Effector memory CD4-positive, alpha-beta T cell (primary cell): Measurements from ENCODE around the gene SNRPB.
A peak's percentile ranks its signal among the peaks of the same experiment; 100 is the strongest.
"Not testable (repeated sequence)": the region's sequence is repeated elsewhere in the genome, so short reads cannot be mapped to it uniquely, and the experiment has no call there.

Experiments used
- DNase-seq, 3 donors: peaks; one replicate each; pipeline ENCODE4 v3.0.0-alpha.2; 2020
- H3K27ac ChIP-seq: 2 replicates; pipeline ENCODE4 v1.7.0; 2013; ENCODE audit warnings: mild to moderate bottlenecking, low read length, moderate library complexity; ENCODE audit not compliant: insufficient read depth, poor library complexity, severe bottlenecking
- H3K27me3 ChIP-seq: replicated peaks from 2 replicates; pipeline ENCODE4 v1.7.0; 2013; ENCODE audit warnings: mild to moderate bottlenecking, low read length; ENCODE audit not compliant: insufficient read depth, control insufficient read depth, poor library complexity, severe bottlenecking
- H3K36me3 ChIP-seq: 2 replicates; pipeline ENCODE4 v1.7.0; 2013; ENCODE audit warnings: mild to moderate bottlenecking, low read length, moderate library complexity; ENCODE audit not compliant: control insufficient read depth, insufficient read depth
- H3K4me1 ChIP-seq: 2 replicates; pipeline ENCODE4 v1.7.0; 2013; ENCODE audit warnings: low read length, mild to moderate bottlenecking; ENCODE audit not compliant: control insufficient read depth, insufficient read depth, poor library complexity, severe bottlenecking
- H3K4me3 ChIP-seq: 2 replicates; pipeline ENCODE4 v1.7.0; 2013; ENCODE audit warnings: low read length, low read depth, mild to moderate bottlenecking; ENCODE audit not compliant: insufficient read depth, poor library complexity, severe bottlenecking
- H3K9me3 ChIP-seq: 2 replicates; pipeline ENCODE4 v1.7.0; 2013; ENCODE audit warnings: mild to moderate bottlenecking, low read length, moderate library complexity; ENCODE audit not compliant: control insufficient read depth

SNRPB gene

DNA sequence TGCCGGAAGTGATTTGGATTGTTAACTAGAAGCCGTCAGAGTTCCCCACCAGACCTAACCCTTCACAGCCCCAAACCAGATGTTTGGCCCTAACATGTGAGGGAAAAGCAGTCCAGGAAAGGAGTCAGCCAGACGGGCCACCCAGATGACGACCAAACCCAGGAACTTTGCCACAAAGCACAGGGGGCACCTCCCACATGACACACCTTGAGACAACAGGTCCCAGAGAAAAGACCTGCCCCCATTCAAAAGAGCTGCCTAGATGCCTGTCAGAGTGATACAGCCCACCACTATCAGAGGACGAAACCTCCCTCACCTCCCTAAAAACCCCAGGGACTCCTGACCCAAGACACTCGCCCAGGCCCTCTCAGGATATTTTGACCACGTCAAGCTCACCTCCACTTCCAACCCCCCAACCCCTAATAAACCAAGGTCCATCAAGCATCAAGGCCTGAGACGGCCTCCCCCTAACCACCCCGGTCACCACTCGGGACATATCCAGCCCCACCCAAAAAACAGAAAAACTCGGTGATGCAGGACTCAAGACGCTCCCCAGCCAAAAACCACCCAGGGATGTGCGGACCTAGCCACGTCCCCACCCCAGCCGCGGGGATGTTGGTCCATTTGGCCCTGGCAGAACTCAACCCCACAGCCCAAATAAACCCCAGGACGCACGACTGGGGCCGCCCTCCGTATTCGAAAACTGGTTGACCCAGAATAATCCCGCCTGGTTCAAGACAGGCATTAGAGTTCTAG is 37.5 kb upstream of the SNRPB start:
- DNase-seq = no peak
- Histone ChIP-seq H3K4me3 (peak overlapping the region; percentile 74), H3K27ac (peak overlapping the region; percentile 72), H3K36me3 (no peaks in the 10 kb centered on the region), H3K9me3 (no peaks in the 10 kb centered on the region), H3K27me3 (no peaks in the 10 kb centered on the region), H3K4me1 (peaks cover 18% of the 10 kb centered on the region)

DNA sequence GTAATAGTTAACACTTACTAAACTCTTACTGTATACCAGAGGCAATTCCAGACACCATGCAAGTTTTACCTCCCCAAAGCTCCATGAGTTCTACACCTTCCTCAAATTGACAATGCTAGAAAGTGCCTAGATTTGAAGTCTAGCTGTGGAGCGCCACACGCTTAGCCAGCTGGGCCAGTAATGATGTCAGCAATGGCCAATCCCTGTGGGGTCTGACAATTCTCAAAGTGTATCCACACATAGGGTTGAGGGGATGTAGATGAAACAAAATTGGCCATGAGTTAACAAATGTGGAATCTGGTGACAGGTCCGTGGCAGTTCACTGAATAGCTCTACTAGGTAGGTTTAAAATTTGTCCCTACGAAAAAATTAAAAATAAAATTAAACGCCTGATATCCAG is 36.9 kb upstream of the SNRPB start:
- DNase-seq = no peak
- H3K27ac ChIP-seq = no peak overlapping the region
- no peak overlapping the region for H3K4me3 ChIP-seq
- no peaks in the 10 kb centered on the region for H3K9me3 ChIP-seq
- no peaks in the 10 kb centered on the region for H3K27me3 ChIP-seq
- no peaks in the 10 kb centered on the region for H3K36me3 ChIP-seq
- peaks cover 18% of the 10 kb centered on the region for H3K4me1 ChIP-seq

DNA sequence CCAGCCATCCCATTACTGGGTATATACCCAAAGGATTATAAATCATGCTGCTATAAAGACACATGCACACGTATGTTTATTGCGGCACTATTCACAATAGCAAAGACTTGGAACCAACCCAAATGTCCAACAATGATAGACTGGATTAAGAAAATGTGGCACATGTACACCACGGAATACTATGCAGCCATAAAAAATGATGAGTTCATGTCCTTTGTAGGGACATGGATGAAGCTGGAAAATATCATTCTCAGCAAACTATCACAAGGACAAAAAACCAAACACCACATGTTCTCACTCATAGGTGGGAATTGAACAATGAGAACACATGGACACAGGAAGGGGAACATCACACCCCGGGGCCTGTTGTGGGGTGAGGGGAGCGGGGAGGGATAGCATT is 35.8 kb upstream of the SNRPB start:
- H3K4me3 ChIP-seq, H3K9me3 ChIP-seq, H3K36me3 ChIP-seq, DNase-seq, H3K27me3 ChIP-seq, H3K27ac ChIP-seq: not testable (repeated sequence)
- H3K4me1 ChIP-seq = peaks cover 18% of the 10 kb centered on the region

DNA sequence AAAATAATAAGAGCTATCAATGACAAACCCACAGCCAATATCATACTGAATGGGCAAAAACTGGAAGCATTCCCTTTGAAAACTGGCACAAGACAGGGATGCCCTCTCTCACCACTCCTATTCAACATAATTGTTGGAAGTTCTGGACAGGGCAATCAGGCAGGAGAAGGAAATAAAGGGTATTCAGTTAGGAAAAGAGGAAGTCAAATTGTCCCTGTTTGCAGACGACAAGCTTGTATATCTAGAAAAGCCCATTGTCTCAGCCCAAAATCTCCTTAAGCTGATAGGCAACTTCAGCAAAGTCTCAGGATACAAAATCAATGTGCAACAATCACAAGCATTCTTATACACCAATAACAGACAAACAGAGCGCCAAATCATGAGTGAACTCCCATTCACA is 34.2 kb upstream of the SNRPB start:
- not testable (repeated sequence) for H3K27me3 ChIP-seq, DNase-seq, H3K27ac ChIP-seq, H3K36me3 ChIP-seq, H3K9me3 ChIP-seq, H3K4me3 ChIP-seq
- peaks cover 18% of the 10 kb centered on the region for H3K4me1 ChIP-seq

GRCh38 chr20:2502808-2503384 is 32.3 kb upstream of the SNRPB start:
- peaks cover 10% of the 10 kb centered on the region for H3K36me3 ChIP-seq
- H3K27ac ChIP-seq, H3K4me3 ChIP-seq, H3K4me1 ChIP-seq, H3K27me3 ChIP-seq, DNase-seq, H3K9me3 ChIP-seq: not testable (repeated sequence)

- no peaks in the 10 kb centered on the region for H3K9me3 ChIP-seq
- no peak for DNase-seq
- peaks cover 49% of the 10 kb centered on the region for H3K36me3 ChIP-seq
- H3K4me1 ChIP-seq = no peaks in the 10 kb centered on the region
- no peaks in the 10 kb centered on the region for H3K27me3 ChIP-seq
- no peak overlapping the region for H3K27ac ChIP-seq
- H3K4me3 ChIP-seq = no peak overlapping the region
Observed at GRCh38 chr20:2485661-2486060, 15.1 kb upstream of the SNRPB start.

DNA sequence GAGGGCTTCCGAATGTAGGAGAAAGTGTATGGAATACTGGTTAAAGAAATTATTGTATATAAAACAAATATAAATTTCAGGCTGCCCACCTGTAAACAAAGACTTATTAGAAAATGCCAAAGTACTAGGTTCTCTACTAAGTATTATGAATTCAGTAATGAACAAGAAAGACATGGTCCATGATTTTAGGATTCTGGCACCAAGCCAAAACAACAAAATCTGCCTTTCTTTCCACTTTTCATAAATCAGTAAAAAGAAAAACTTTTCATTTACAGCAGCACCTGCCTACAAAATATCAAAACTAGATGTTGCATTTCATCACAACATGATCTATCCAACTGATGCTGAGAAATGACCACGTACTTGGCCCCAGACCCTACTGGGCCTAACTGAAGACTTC is 14.5 kb upstream of the SNRPB start:
- Histone ChIP-seq H3K27ac (no peak overlapping the region), H3K9me3 (no peaks in the 10 kb centered on the region), H3K27me3 (no peaks in the 10 kb centered on the region), H3K36me3 (peaks cover 43% of the 10 kb centered on the region), H3K4me3 (no peak overlapping the region), H3K4me1 (no peaks in the 10 kb centered on the region)
- DNase-seq = no peak

GRCh38 chr20:2483504-2483903 is 12.9 kb upstream of the SNRPB start:
- peaks cover 37% of the 10 kb centered on the region for H3K36me3 ChIP-seq
- no peaks in the 10 kb centered on the region for H3K27me3 ChIP-seq
- no peak overlapping the region for H3K27ac ChIP-seq
- no peaks in the 10 kb centered on the region for H3K9me3 ChIP-seq
- DNase-seq = no peak
- no peaks in the 10 kb centered on the region for H3K4me1 ChIP-seq
- no peak overlapping the region for H3K4me3 ChIP-seq

DNA sequence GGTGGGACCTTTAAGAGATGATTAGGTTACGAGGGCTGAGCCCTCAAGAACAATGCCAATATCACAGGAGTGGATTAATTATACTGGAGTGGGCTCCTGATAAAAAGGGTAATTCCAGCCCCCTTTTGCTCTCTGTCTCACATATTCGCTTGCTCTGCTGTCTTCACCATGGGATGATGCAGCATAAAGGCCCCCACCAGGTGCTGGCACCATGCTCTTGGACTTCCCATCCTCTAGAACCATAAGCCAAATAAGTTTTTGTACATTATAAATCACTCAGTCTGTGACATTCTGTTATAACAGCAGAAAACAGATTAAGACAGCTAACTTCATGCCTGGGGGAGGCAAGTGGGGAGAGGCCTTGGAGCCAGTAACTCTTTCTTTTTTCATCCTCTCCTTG is 9.8 kb upstream of the SNRPB start:
- Histone ChIP-seq H3K27ac (no peak overlapping the region), H3K9me3 (no peaks in the 10 kb centered on the region), H3K36me3 (peaks cover 24% of the 10 kb centered on the region), H3K4me3 (no peak overlapping the region), H3K27me3 (no peaks in the 10 kb centered on the region), H3K4me1 (no peaks in the 10 kb centered on the region)
- no peak for DNase-seq

- Histone ChIP-seq H3K27ac (no peak overlapping the region), H3K9me3 (no peaks in the 10 kb centered on the region), H3K36me3 (peaks cover 2% of the 10 kb centered on the region), H3K4me3 (no peak overlapping the region), H3K4me1 (no peaks in the 10 kb centered on the region), H3K27me3 (no peaks in the 10 kb centered on the region)
- DNase-seq = no peak
Observed at GRCh38 chr20:2476742-2477615, 6.4 kb upstream of the SNRPB start.
